HepG2 (cell line): ENCODE results near the gene MTIF3. TPM values are rescaled to one million over a fixed set of nuclear protein-coding genes. Genes with fewer than 3 reads are reported as not detected.

Source experiments
- CSRNP1 ChIP-seq: sonication (generic); formaldehyde crosslinking; IDR thresholded peaks from 2 replicates; pipeline ENCODE4 v1.8.1; 2023; ENCODE audit warnings: mild to moderate bottlenecking, missing genetic modification reagents
- GFI1 ChIP-seq: sonication (generic); formaldehyde crosslinking; IDR thresholded peaks from 2 replicates; pipeline ENCODE4 v1.5.0; 2020; ENCODE audit warnings: missing genetic modification reagents, mild to moderate bottlenecking, borderline replicate concordance
- HDAC6 ChIP-seq: fragments of 200-600 bp; sonication (generic); IDR thresholded peaks from 2 replicates; pipeline ENCODE4 v1.7.0; 2017; ENCODE audit warnings: mild to moderate bottlenecking, antibody characterized with exemption, low read length, low read depth
- NFIC ChIP-seq: IDR thresholded peaks from 2 replicates; pipeline ENCODE4 v1.6.1; 2012; ENCODE audit warnings: mild to moderate bottlenecking, low read length, inconsistent platforms
- PAWR ChIP-seq: sonication (generic); formaldehyde crosslinking; IDR thresholded peaks from 2 replicates; pipeline ENCODE4 v1.4.0; 2020; ENCODE audit warnings: missing genetic modification reagents, mild to moderate bottlenecking, borderline replicate concordance
- SKI ChIP-seq: fragments of 450-650 bp; IDR thresholded peaks from one replicate; pipeline ENCODE4 v1.6.1; 2018; ENCODE audit warnings: mild to moderate bottlenecking; ENCODE audit not compliant: partially characterized antibody
- TOE1 ChIP-seq: sonication (generic); formaldehyde crosslinking; IDR thresholded peaks from 2 replicates; pipeline ENCODE4 v1.4.0; 2020; ENCODE audit warnings: mild to moderate bottlenecking, missing genetic modification reagents
- polyA plus RNA-seq, 8 experiments: library from polyadenylated mRNA; depleted of rRNA in 3 of 8; stranded (reverse) in 7 of 8; unstranded in 1 of 8; fragments of >200 nt; fragmentation: Illumina TruSeq in 4 of 8; extraction: Trizol in 4 of 8; gene quantifications; 2 replicates each; pipeline versions ENCODE4 v1.2.1 to v1.2.3, GENCODE V29; 2011 to 2016; ENCODE audit warnings: low read depth in 4 of 8, missing spikeins in 1 of 8, mixed read lengths in 1 of 8; ENCODE audit not compliant: insufficient read depth in 1 of 8
- total RNA-seq, 5 experiments: library from RNA; depleted of rRNA; stranded (reverse); fragments of >200 nt; fragmentation: Illumina TruSeq; extraction: Trizol; gene quantifications; 2 replicates each; pipeline ENCODE4 v1.2.3, GENCODE V29; 2016; ENCODE audit warnings: low read depth in 1 of 5
- TF ChIP-seq, protein P1 (sequence below), 2 experiments: sonication (generic) in 1 of 2; formaldehyde crosslinking in 1 of 2; IDR thresholded peaks; 2 replicates each; pipeline versions ENCODE4 v1.4.0 to v1.6.1; 2018 to 2020; ENCODE audit warnings: missing genetic modification reagents in 2 of 2, borderline replicate concordance in 1 of 2, low read depth in 1 of 2, mild to moderate bottlenecking in 1 of 2, missing biosample characterization in 1 of 2

Gene MTIF3
- total and polyA plus RNA-seq, 2 of the 13 experiments (the other 11 are each of a cell fraction or from before 2014, with no cell fraction given): 33.7 to 40.6 TPM

DNA sequence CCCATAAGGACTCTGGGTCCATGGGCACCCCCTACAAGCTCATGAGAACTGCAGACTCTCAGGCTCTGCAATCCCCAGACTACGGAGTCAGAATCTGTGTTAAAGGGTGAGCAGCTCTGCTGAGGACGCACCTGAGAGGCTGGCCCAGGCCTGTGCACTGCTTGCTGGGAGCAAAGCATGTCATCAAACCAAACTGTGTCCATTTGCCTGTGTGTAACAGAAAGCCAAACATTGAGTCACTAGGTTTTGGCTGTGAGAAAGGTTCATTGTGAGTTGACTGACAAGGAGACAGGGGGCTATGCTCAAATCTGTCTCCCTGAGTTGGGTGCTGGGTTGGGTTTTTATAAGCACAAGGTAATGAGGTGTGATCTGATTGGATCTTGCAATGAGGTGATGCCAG lies 22.1 kb upstream of the MTIF3 start (continued):
- TF ChIP-seq PAWR (CRISPR knock-in tag): no peak
- TF ChIP-seq GFI1 (CRISPR knock-in tag): no peak
- TF ChIP-seq HDAC6: no peak
- TF ChIP-seq, protein P1, sequence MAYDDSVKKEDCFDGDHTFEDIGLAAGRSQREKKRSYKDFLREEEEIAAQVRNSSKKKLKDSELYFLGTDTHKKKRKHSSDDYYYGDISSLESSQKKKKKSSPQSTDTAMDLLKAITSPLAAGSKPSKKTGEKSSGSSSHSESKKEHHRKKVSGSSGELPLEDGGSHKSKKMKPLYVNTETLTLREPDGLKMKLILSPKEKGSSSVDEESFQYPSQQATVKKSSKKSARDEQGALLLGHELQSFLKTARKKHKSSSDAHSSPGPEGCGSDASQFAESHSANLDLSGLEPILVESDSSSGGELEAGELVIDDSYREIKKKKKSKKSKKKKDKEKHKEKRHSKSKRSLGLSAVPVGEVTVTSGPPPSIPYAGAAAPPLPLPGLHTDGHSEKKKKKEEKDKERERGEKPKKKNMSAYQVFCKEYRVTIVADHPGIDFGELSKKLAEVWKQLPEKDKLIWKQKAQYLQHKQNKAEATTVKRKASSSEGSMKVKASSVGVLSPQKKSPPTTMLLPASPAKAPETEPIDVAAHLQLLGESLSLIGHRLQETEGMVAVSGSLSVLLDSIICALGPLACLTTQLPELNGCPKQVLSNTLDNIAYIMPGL (CRISPR knock-in tag; IDR thresholded peaks at IDR 0.05; ENCODE audit: borderline replicate concordance in 1 of 2, low read depth in 1 of 2): no peak
- no peak for TF ChIP-seq NFIC
- no peak for TF ChIP-seq TOE1 (CRISPR knock-in tag)
- no peak for TF ChIP-seq CSRNP1 (CRISPR knock-in tag)
- TF ChIP-seq SKI: no peak
- TF ChIP-seq, all 625 proteins: peak for 0
